ENCODE data around the gene TAGAP. TPM values are rescaled to one million over a fixed set of nuclear protein-coding genes. Genes with fewer than 3 reads are reported as not detected.

TAGAP gene
- total and polyA plus RNA-seq, 2 of the 8 experiments (the other 6 are each of a cell fraction or from before 2014, with no cell fraction given) = not detected

GRCh38 chr6:159031846-159032245, 12.9 kb downstream of the TAGAP start:
- H3K23me2 ChIP-seq (ENCODE audit: low read depth, low read length) = no peaks in the 10 kb centered on the region
- no peak overlapping the region for H3K18ac ChIP-seq (ENCODE audit: extremely low read depth, low read length)
- no peak overlapping the region for H2BK120ac ChIP-seq (replicated peaks; ENCODE audit: low read depth, low read length)
- H3K14ac ChIP-seq (ENCODE audit: insufficient read length) = no peak overlapping the region
- no peak overlapping the region for H3K27ac ChIP-seq (ENCODE audit: low read depth, low read length)
- 87% methylated on average over 5 of the region's 5 CpGs; no CpG with 5 or more reads in 1 of the 2 experiments for WGBS, 2 experiments (ENCODE audit: extremely low coverage in 1 of 2, insufficient coverage in 1 of 2, insufficient read length in 1 of 2, insufficient replicate concordance in 2 of 2, low coverage in 1 of 2, low lambda C conversion rate in 2 of 2, missing lambda C conversion rate in 1 of 2)
- no peaks in the 10 kb centered on the region for H3K36me3 ChIP-seq (ENCODE audit: control insufficient read depth in 2 of 4, insufficient read depth in 4 of 4, low read length in 3 of 4)
- H2BK5ac ChIP-seq (ENCODE audit: low read depth, low read length) = no peak overlapping the region
- ChIA-PET POLR2A (ENCODE audit: partially characterized antibody) (no interaction called here), CTCF (ENCODE audit: partially characterized antibody) (interaction anchor here (1.0 to 3.5 kb wide), 3 partner anchors 23 to 103 kb away, joined by 6 to 11 read pairs (median 10); no protein-coding TSS in a partner anchor)
- no peaks in the 10 kb centered on the region for H3K27me3 ChIP-seq (replicated peaks in 1 of 4; ENCODE audit: control insufficient read depth in 3 of 4, extremely low read depth in 1 of 4, insufficient read depth in 3 of 4, low read length in 3 of 4)
- no peak overlapping the region for H4K91ac ChIP-seq (replicated peaks; ENCODE audit: insufficient read length, low read length)
- no peak overlapping the region for H4K5ac ChIP-seq (ENCODE audit: insufficient read length, low read depth, low read length)
- H4K8ac ChIP-seq (ENCODE audit: extremely low read depth, insufficient read depth, low read length) = no peak overlapping the region
- H3K4me2 ChIP-seq (ENCODE audit: insufficient read depth in 1 of 2, low read depth in 2 of 2, low read length in 2 of 2) = no peak overlapping the region
- H2BK15ac ChIP-seq (ENCODE audit: low read length) = no peak overlapping the region
- H2AFZ ChIP-seq (ENCODE audit: low read length) = no peak overlapping the region
- TF ChIP-seq BRCA1 (IDR thresholded peaks at IDR 0.05; ENCODE audit: low read depth, low read length) (no peak), CREB1 (IDR thresholded peaks at IDR 0.05) (no peak), SIRT6 (IDR thresholded peaks at IDR 0.05; ENCODE audit: low read length) (no peak), TAF1 (IDR thresholded peaks at IDR 0.05; ENCODE audit: low read depth, low read length) (no peak), EZH2 (IDR thresholded peaks at IDR 0.05; ENCODE audit: low read depth, low read length, severe bottlenecking) (no peak), EGR1 (IDR thresholded peaks at IDR 0.05; ENCODE audit: borderline replicate concordance, low read depth, low read length) (no peak), CHD2 (IDR thresholded peaks at IDR 0.05; ENCODE audit: low read length) (no peak), GABPA (IDR thresholded peaks at IDR 0.05; ENCODE audit: borderline replicate concordance, insufficient read depth, low read length) (no peak)
- TF ChIP-seq, protein P1, sequence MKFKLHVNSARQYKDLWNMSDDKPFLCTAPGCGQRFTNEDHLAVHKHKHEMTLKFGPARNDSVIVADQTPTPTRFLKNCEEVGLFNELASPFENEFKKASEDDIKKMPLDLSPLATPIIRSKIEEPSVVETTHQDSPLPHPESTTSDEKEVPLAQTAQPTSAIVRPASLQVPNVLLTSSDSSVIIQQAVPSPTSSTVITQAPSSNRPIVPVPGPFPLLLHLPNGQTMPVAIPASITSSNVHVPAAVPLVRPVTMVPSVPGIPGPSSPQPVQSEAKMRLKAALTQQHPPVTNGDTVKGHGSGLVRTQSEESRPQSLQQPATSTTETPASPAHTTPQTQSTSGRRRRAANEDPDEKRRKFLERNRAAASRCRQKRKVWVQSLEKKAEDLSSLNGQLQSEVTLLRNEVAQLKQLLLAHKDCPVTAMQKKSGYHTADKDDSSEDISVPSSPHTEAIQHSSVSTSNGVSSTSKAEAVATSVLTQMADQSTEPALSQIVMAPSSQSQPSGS (IDR thresholded peaks at IDR 0.05; ENCODE audit: low read length) = no peak
- TF ChIP-seq, protein P2, sequence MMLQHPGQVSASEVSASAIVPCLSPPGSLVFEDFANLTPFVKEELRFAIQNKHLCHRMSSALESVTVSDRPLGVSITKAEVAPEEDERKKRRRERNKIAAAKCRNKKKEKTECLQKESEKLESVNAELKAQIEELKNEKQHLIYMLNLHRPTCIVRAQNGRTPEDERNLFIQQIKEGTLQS (IDR thresholded peaks at IDR 0.05; ENCODE audit: insufficient read depth, low read depth, low read length) = no peak
- H3K23ac ChIP-seq (ENCODE audit: insufficient read length) = no peak overlapping the region
- no peak overlapping the region for H2BK20ac ChIP-seq (ENCODE audit: low read length)
- no peak overlapping the region for H3K9ac ChIP-seq (replicated peaks in 1 of 4; ENCODE audit: extremely low read depth in 1 of 4, low read depth in 3 of 4, low read length in 3 of 4)
- H3K79me1 ChIP-seq (ENCODE audit: low read depth, low read length) = no peaks in the 10 kb centered on the region
- no peaks in the 10 kb centered on the region for H3K79me2 ChIP-seq (ENCODE audit: control insufficient read depth in 1 of 2, insufficient read depth in 2 of 2, low read length in 2 of 2)
- no peak overlapping the region for H2BK12ac ChIP-seq (ENCODE audit: low read depth, low read length)
- FAIRE-seq (no peak), DNase-seq (ENCODE audit: low read depth in 1 of 2, low spot score in 2 of 2) (no peak)
- H3K4ac ChIP-seq (replicated peaks; ENCODE audit: insufficient read length, low read depth, low read length) = no peak overlapping the region
- no peaks in the 10 kb centered on the region for H4K20me1 ChIP-seq (replicated peaks in 1 of 2; ENCODE audit: control insufficient read depth in 1 of 2, insufficient read depth in 2 of 2, low read length in 2 of 2)
- H3K4me3 ChIP-seq (ENCODE audit: extremely low read depth in 1 of 4, insufficient read depth in 2 of 4, low read depth in 3 of 4, low read length in 4 of 4) = no peak overlapping the region
- no peak overlapping the region for H2AK5ac ChIP-seq (ENCODE audit: low read depth, low read length)
- H3K4me1 ChIP-seq (replicated peaks in 1 of 4; ENCODE audit: control insufficient read depth in 3 of 4, insufficient read depth in 4 of 4, low read length in 3 of 4) = no peaks in the 10 kb centered on the region
- no peaks in the 10 kb centered on the region for H3K9me3 ChIP-seq (ENCODE audit: insufficient read depth in 2 of 2, low read depth in 1 of 2, low read length in 1 of 2)
- no peak overlapping the region for H3K56ac ChIP-seq (replicated peaks; ENCODE audit: insufficient read length, low read depth, low read length)
